Inflammatory macrophage treated with lipopolysaccharide for 1 hour (primary cell): ENCODE measurements around the gene PYGL.
A peak's percentile ranks its signal among the peaks of the same experiment; 100 is the strongest.
"Not testable (repeated sequence)": the region's sequence is repeated elsewhere in the genome, so short reads cannot be mapped to it uniquely, and the experiment has no call there.

Experiments
- DNase-seq, 2 donors: peaks; one replicate each; pipeline ENCODE4 v3.0.0-alpha.2; 2020 to 2022

PYGL gene

GRCh38 chr14:50954811-50955372 is 10.6 kb upstream of the PYGL start:
- peak; percentile 38 to 61 for DNase-seq

GRCh38 chr14:50953502-50953901 is 9.2 kb upstream of the PYGL start:
- DNase-seq: peak; percentile 29 to 39

- no peak for DNase-seq
Observed at GRCh38 chr14:50951032-50951431, 6.7 kb upstream of the PYGL start.

GRCh38 chr14:50948205-50948604 is 3.9 kb upstream of the PYGL start:
- DNase-seq: no peak

DNA sequence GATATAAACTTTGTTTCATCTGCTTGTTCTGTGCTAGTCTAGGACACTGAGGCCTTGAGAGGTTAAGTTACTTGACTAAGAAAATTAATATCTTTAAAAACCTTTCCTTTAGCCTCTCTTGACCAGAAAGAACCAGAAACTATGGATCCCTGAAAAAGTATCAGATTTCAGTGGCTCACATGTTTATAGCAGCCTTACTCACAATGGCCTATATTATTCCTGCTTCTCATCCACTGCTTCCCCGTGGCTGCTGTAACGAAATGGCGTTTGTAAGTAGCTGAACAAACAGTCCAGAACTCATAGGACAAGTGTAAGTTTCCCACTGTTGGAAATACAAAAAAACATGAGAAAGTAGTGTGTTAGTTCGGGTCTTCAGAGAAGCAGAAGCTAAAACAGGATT is 3.2 kb upstream of the PYGL start:
- DNase-seq: no peak

DNA sequence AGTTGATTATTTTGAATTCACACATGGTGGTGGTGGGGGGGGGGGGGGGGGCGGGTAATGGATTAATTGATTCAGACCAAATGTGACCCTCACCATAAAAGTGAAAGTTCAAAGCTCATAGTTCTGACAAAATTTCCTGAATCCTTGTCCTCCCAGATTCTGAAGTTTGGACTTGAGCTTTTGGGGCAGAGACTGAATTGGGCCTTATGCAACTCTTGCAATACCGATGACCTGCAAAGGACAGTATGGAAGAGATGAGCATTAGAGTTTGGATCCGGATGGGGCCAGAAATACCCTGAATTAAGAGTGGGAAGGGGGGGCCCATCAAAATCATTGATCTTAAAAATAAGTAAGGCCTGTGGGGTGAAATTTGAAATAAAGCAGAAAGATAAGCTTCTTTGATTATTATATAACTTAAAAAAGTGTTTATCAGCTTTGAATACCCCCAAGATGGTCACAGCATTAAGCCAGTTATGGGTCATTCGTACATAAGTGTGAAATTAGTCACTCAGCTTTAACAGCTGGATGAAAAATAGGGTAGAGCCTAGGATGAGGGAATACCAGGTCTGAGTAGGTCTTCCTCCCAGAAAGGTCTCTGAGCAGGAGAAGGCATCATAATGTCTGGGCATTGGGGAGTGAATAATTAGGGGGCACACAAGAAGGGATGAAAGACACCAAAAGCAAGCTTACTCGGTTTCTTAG is 2.1 kb upstream of the PYGL start:
- no peak for DNase-seq

DNA sequence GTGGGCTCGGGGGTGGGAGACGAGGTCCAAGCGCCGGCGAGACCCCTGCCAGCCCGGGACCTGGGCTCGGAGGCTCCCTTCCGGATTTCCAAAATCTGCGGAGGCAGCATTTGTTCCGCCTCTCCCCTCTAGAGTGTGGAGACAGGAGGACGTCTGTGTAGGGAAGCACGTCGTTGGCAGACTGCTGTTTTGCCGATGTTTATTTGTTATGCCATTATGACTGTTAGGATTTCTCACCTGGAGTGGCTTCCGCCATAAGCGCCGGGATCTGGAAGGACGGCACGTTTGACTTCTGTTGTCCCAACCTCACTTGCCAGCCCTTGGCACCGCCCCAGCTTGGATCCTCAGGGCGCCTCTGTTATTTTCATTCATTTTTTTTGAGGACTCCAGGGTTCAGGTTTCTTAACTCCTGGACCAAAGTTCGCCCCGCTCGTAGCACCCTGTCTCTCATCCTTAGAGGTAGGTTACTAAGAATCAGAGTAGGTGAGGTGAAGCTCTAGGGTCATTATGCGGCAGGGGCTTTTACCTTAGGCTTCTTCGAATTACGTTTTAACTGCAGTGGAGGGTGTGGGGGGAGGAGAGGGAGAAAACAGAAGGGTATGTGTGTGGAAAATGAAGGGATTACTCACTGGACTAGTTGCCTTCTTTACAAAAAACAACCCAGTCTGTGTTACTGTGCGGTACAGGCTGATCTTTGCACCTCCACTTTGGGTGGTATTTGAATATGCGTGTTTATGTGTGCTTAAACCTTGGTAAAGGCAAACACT is 547 bp upstream of the PYGL start:
- DNase-seq: peak; percentile 47 to 49

DNA sequence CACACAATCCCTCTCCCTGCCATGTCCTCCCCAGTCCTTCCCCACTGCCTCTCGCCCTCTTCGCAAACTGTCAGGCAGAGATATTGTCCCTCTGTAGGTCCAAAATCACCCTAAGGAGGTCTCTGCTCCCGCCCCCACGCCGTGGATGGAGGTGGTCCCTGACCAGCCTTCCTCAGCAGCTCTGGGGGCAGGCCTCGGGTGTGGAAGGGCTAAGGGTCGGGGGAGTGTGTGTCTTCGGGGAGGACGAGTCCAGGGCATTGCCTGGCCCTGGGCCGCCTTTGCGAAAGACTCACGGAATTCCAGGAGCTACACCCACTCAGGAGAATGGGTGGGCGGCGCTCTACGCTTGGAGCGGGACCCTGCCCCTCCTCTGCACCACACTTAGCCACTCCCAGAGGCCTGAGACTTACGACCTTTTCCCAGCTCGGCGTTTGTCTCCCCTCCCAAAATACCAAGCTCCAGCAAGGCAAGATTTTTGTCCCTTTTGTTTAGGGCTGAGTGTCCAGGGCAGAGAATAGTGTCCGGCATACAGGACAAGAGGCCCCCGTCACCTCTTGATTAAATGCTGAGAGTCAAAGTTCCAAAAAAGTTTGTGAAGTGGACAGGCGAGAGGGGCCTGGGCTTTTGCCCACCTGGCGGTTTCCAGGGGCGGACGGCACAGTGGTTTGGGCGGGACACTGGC is 881 bp downstream of the PYGL start:
- no peak for DNase-seq

DNA sequence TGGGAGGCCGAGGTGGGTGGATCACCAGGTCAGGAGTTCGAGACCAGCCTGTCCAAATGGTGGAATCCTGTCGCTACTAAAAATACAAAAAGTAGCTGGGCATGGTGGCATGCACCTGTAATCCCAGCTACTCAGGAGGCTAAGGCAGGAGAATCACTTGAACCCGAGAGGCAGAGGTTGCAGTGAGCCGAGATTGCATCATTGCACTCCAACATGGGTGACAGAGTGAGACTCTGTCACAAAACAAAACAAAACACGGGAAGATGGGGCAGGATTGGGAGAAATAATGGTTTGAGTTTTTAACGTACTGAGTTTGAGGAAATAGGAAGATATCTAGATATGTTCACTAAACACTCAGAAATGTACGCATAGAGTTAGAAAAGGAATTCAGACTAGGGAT is 2.6 kb downstream of the PYGL start:
- not testable (repeated sequence) for DNase-seq

- no peak for DNase-seq
Observed at GRCh38 chr14:50941151-50941550, 3.1 kb downstream of the PYGL start.

- DNase-seq: no peak
Observed at GRCh38 chr14:50937800-50938199, 6.5 kb downstream of the PYGL start.

GRCh38 chr14:50937325-50937724 is 7.0 kb downstream of the PYGL start:
- peak; percentile 82 to 89 for DNase-seq

DNA sequence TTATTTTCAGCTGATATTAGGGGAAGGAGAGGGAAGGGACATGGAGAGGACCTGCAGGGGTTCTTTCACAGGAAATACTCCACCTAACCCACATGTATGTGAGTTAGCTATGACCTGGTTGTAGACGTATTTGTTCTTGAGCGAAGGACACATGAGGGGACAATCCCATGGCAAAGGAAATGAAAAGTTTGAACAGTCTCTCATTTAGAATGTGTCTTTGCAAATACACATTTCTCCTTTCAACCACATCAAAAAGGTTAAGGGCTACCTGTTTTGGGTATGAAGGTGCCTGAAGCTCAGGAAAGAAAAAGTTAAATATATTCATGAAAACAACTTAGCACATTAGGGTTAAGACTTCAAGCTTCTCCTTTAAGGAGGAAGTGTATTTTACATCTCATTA is 7.4 kb downstream of the PYGL start:
- no peak for DNase-seq

GRCh38 chr14:50936016-50936340 is 8.3 kb downstream of the PYGL start:
- no peak for DNase-seq

GRCh38 chr14:50935126-50936015 is 8.9 kb downstream of the PYGL start:
- no peak for DNase-seq

DNA sequence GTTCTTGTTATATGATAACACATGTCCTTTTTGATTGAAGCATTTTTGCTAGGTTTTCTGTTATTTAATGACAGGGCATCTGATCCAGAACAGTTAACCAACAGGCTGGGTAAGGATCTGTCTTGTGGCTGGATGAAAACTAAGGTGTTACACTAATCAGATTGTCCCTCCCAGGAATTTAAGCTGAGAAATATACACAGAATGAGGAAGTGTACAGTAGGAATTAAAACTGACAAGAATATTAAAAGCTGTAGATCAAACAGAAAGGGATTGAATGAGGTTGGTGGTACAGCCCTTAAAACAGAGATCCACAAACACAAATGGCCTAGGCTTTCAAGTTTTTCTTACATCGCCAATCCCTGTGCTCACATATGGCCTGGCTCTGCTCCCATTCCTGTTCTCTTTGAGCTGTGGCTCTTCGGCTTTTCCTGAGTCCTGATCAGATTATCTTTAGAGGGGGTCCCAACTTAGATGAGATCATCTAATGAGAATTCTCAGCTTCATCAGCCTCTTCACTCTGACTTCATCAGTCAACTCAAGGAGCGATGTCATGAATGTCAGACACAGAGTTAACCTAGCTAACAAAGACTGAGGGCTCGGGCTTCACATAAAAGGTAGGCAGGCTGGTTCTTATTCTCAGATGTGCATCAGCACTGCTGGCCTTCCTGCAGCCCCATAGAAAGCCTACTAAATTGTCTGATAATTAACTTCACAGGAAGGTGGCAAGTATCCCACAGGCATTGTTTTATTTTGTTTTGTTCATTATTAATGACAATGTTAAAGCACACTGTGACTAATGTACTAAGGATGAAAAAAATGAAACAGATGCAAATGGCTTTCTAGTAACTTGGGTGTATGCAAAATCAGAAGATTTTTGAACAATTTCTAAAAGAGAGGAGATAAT is 11.4 kb downstream of the PYGL start:
- DNase-seq: no peak

DNA sequence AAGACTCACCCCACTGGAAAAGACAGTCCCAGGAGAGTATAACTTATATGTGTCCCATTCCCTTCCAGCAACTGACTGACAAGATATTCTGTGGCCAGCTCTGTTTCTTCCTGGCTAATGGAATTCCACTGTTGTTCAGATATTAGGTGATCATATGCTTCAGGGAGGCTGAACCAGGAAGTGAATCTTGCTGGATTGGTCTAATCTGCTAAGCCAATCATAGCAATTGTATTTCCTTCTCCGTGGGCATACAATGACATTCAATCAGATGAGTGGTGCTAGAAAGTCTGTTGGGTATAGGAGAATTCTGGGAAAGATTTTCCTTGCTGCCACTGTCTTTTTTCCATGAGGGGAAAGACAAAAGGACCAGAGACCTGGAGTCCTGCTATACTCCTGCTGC is 12.1 kb downstream of the PYGL start:
- DNase-seq: peak; percentile 27 to 31

DNA sequence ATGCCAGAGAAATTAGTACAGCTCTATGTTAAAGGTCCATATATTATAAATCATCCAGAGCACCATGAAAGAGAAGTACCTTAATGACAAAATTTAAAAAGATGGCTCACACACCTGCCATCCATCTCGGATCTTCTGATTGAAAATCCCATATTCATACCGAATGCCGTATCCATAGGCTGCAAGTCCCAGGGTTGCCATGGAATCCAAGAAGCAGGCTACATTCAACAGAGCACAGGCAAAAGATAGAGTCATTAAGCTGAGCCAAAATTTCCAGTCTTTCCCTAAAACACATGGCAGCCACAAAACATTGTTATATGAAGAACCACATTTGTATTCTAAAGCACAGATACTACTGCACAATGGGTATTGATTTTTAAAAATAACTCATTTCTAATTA is 12.7 kb downstream of the PYGL start:
- DNase-seq: no peak

- no peak for DNase-seq
Observed at GRCh38 chr14:50929506-50929905, 14.8 kb downstream of the PYGL start.

- DNase-seq: peak; percentile 95
Observed at GRCh38 chr14:50928002-50928635, 16.2 kb downstream of the PYGL start.

- peak; percentile 78 to 90 for DNase-seq
Observed at GRCh38 chr14:50926851-50927386, 17.4 kb downstream of the PYGL start.
